Stimulated activated CD4-positive, alpha-beta T cell treated with anti-CD3 and anti-CD28 coated beads, Interleukin-1b, Interleukin-23, amount 100 ng/mL, for 24 hours (primary cell): ENCODE results near the gene NFS1.

Experiments
- DNase-seq, 4 experiments: peaks; one replicate each; pipeline ENCODE4 v3.0.0-alpha.2; 2020; ENCODE audit warnings: low read depth in 4 of 4, low spot score in 1 of 4

NFS1 gene

DNA sequence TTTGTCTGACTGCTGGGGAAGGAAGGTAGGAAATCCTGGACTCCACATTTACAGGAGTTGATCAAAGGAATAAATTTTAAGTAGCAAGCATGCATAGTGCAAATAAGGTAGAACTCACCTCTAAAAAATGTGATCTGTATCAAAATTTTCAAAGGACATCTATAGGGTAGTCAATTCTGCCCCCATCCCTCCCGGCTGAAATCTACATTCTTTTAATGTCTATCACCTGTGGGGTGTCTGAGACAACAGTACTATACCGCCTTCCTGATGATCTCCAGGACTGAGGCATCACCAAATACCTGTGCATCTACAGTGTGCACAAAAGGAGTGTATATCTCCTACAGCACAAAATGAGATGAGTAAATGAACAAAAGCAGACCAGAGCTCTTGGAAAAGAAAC is 54.3 kb downstream of the NFS1 start:
- DNase-seq: no peak

DNA sequence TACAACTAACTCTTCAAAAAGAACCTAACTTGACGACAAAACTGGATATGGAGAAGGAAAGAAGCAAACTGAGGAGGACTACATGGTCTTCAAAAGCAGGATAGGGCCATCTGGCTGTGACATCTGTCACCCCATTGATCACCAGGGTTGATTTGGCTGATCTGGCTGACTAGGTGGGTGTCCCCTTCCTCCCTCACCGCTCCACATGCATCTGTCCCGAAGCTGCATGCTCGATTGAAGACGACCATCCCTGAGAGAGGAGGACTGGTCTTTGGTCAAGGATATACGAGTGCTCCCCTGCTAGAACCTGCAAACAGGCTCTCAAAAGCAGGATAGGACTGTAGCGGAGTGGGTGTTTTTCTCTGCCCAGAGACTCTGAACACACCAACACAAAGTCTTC is 56.1 kb downstream of the NFS1 start:
- DNase-seq: no peak

DNA sequence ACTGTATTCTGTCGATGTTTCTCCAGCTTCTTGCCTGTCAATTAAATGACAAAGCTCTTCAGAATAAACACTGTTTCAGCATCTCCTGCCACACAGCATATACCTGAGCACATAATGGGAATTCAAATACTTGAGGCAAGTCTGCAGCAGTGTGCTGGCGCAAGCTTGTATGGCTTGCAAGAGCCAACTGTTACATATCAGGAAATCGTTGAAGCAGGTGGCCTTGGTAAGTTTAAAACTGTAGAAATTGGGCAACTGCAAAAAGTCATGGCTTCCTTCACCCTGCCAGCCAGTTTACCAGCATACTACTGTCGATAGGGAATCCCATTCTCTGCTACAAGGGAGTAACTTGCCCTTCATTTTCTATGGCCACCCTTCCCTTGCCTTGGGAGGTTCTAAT is 57.4 kb downstream of the NFS1 start:
- DNase-seq: no peak

DNA sequence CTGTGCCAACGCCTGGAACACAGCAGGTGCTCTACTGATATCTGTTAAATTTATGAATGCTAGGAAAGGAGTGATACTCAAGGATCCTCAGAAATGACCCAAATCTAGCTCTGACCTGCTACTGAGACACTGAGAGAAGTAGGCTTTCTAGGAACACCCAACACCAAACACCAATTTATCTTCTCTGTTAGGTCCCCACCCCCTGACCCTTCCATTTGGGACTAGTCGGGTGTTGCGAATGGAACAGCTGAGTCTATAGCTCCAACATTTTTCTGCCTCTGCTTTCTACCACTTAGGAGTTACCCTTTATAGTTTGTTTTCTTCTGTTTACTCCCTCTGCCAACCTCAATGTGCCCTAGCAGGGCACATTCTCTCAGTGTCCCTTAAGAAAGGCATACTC is 58.4 kb downstream of the NFS1 start:
- DNase-seq: no peak

DNA sequence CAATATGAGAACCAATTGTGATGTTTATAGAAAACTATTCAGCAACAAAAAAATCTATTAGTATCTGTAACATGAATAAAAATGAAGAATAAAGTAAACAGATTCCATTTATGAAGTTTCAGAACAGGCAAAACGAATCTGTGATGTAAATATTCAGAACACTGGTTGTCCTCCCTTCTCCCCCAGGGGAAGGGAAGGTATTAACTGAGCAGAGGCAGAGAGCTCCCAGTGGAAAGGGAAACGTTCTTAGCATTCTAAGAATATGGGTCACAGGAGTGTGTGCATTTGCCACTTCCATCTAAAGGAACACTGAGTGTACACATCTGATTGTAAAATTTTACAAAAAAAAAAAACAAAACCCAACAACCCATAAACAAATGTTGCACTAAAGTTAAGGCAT is 60.4 kb downstream of the NFS1 start:
- DNase-seq: no peak

DNA sequence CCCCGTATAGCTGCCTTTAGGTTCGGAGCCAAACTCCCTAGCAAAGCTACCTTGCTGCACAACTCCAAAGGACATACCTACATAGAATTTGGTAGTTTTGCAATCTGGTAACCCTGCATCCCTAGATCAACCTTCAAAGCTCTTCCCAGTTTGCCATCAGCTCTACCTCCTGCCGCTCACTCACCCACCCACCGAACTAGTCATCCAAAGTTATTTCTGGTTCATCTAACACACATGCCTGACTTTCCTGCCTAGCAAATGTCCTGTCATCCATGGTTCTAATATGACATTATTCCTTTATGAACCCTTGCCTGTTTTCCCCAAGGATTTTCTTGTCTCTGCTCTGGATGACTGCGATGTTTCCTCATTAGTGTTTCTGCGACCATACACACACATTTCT is 61.9 kb downstream of the NFS1 start:
- DNase-seq: no peak

DNA sequence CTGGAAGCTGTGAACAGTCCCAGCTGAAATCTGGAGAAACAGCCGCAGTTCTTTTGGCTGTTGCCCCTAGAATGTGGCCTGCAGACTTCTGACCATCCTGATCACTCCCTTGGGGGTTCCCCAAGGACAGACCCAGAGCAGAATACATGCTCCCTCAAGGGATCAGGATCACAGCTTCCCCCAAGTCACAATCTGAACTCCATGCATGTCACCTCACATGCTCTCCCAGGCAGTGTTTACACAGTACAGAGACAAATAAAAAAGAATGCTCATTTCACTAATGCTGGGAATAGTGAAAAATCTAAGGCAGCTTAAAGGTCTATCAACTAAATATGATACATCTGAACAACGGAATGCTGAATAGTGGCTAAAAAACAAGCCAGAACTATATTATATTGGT is 63.1 kb downstream of the NFS1 start:
- DNase-seq: no peak

DNA sequence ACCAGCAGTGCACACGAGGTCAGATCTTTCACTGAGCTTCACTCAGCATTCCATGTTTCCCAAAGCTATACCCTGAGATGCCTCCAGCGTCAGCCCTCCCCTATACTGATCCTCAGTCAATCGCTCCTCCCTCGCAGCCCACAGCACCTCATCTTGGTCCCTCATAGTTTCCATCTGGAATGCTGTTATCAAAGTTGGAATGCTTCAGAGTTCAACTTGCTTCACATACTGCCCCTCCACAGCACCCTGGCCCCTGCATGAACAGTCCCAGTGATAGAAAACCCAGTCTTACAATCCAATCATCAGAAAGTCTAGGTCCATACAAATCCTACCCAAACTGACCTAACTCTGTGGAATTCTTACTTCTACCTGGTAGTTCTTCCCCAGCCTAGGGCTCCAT is 63.5 kb downstream of the NFS1 start:
- no peak for DNase-seq

DNA sequence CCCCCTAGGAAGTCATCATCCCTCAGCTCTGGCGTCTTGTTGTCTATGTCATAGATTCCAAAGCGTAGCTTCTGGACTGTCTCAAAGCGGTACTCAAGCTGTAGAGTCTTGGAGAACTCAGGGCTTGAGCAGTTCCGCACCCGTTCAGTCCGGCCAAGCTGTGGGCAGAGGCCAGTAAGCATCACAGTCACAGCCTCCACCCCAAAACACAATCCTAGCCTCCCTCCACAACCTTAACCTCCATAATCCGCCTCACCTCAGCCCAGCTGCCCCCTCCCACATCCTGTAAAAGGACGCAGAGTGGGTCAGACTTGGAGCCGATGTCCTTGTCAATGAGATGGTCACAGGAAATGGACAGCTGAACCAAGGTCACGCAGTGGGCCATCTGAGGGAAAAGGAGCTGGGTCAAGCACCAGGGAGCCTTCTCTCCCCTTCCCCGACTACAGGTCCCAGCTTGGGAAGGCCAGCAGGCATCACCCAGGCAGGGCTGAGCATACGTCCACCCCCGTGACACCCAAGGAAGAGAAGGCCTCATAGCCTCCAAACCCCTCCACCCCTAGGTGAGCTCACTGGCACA is 66.5 kb downstream of the NFS1 start:
- DNase-seq: no peak

DNA sequence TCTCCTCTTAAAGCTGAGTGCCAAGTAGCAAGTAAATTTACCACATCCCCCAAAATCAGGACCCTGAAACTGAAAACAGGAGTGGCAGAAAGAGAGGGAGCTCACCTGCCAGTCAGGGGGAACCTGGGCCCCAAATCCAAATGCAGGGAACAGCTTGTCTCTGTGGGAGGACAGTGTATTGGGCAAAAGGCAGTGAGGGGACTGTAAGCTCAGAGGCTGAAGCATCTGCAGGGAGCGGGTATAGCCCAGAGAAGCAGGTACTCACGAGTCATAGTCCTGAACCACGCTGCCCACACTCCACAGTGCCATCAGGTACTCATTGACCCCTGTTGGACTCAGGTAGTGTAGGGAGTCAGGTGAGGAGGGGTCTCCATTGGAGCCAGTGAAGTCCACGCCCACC is 68.5 kb downstream of the NFS1 start:
- DNase-seq: no peak

DNA sequence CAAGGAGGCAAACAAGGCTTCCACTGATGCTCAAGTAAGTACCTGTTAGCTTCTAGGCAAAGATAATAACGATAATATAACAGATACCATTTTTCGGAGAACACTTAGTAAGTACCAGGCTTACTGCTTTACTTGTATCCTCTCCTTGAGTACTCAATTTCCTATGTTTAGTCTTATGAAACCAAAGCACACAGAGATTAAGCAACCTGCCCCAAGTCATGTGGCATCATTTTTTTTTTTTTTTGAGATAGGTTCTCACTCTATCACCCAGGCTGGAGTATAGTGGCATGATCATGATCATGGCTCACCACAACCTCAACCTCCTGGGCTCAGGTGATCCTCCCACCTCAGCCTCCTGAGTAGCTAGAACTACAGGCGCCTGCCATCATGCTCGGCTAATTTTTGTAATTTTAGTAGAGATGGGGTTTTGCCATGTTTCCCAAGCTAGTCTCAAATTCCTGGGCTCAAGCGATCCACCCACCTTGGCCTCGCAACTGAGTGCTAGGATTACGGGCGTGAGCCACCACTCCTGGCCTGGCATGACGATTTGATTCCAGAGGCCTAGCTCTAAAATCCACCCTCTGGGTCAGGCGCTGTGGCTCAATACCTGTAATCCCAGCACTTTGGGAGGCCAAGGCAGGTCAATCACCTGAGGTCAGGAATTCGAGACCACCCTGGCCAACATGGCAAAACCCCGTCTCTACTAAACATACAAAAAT is 69.6 kb downstream of the NFS1 start:
- no peak for DNase-seq

DNA sequence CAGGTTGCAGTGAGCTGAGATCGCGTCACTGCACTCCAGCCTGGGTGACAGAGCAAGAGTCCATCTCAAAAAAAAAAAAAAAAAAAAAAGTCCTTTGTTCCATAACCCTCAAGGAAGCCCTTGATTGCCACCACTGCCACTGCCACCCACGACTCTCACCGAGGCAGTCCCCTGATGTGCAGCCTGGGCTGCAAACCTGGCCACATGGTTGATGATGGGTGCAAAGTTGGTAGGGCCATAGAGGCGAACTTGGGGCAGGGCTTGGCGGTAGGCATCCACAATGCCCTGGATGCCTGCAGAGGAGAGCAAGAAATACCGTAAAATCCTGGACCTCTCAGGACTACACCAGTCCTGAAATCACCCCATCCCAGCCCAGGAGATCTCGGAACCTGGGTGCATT is 72.0 kb downstream of the NFS1 start:
- no peak for DNase-seq

DNA sequence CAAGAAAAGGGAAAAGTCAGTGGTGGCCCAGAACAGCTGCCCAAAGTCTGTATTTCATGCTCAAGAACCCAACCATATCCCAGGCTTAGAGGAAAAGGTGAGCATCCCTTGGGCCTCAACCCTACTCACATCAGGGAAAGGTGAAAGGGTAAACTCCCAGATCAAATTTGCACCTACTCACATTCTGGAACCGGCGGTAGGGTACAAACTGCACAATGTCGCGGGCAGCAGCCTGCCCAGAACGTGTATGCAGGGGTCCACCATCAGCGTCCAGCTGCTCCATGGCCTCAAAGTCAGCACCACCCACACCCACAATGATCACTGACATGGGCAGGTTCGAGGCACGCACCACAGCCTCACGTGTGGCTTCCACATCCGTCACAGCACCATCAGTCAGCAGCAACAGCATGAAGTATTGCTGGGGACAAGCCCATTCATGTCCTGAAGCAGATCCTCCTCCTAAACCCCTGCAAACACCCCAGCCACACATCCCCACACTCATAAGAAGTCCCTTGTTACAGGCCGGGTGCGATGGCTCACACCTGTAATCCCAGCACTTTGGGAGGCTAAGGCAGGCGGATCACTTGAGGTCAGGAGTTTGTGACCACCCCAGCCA is 72.7 kb downstream of the NFS1 start:
- DNase-seq: no peak

DNA sequence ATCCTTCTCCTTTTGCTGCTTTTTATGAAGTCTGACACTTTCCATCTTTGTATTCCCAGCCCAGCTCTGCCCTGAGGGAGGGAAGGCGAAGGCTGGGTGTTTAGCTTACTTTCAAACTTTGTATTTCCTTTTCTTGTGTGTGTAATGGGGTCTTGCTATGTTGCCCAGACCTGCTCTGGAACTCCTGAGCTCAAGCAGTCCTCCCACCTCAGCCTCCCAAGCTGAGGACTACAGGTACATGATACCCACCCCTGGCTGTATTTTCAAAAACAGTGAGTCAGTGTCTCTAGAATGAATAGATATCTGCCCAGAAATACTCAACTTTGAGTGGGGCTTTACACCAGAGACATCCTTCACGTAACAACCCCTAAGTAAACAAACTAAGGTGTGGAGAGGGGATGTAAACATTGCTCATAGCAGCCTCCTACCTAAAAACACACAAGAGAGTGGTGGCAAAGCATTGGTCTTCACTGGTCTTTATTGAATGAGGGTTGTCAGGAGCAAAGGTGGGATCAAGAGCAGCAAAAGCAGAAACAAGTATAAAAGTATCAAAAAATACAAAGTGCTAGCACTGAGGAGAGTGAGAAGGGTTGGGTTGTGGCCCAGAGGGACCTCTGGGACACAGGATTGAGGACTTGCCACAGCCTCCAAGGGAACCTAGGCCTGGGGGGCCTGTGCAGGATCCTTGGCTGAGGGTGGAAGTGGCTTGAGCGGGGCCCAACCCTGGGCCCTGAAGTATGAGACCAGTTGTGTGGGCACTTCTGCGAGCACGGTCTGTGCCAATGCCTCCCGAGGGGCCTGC is 73.4 kb downstream of the NFS1 start:
- DNase-seq: no peak

DNA sequence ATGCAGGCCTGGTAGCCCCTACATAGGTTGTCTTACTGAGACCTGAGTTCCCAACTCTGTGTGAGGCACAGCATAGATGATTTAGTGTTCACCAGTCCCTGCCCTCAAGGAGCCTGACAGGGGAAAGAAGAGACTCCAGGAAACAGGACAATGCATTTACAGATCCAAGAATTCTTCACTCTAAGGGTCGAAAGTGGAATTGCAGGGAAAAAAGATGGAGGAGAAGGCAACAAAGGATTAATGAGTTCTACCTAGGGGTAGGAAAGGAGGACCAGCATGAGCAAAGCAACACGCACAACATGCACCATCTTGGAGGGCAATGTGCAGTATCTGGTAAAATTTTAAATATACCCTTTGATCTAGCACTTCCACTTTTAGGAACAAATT is 77.6 kb downstream of the NFS1 start:
- DNase-seq: no peak

DNA sequence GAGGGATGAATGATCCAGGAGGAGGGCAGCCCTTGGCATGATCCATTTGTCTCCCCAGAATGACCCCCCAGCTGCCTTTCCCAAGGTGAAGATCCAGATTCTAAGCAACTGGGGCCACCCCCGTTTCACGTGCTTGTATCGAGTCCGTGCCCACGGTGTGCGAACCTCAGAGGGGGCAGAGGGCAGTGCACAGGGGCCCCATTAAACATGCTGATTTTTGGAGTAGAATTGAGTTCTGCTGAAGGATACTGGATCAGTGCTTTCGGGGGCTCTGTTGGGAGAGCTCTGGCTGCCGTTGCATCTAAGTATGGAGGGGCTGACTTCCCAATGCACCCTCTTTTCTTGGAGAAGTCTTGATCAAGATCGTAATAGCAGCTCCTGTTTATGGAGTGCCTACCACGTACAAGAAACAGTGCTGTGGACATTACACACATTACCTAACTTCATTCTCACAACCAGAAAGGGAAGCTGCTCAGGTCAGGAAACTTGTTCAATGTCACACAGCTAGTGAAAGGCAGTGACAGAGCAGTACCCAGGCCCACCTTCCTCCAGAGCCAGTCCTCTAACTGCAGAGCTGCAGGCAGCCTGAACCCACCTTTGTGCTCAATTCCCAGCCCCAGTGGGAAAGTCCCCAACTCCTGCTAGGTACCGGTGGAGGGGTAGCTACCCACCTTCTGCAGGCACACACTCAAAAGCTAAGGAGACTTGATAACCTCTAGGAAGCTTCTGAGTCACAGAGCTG is 78.2 kb downstream of the NFS1 start:
- DNase-seq: no peak

DNA sequence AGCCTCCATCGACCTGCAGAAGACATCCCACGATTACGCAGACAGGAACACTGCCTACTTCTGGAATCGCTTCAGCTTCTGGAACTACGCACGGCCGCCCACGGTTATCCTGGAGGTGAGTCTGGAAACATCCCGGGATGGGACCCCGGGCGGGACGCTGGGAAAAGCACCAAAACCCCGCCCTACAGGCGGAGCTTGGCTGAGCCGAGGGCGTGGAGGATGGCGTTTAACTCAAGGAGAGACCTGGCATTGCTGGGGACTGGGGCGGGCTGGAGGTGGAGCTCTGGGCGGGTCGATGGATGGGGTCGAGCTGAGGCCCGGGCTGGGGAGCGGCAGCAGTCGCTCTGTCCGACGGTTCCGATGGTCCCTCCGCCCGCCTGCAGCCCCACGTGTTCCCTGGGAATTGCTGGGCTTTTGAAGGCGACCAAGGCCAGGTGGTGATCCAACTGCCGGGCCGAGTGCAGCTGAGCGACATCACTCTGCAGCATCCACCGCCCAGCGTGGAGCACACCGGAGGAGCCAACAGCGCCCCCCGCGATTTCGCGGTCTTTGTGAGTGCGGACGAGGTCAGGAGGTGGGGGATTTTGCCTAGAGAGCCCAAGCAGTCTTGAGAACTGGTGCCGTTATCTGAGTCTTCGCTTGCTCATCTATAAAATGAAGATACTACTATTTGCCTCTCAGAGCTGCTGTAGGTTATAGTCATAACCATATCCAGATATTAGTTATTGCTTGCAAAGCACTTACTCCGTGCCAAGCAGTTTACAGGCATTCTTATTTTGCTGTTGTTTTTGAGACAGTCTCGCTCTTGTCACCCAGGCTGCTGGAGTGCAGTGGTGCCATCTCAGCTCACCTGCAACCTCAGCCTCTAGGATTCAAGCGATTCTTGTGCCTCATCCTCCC is 79.7 kb downstream of the NFS1 start:
- peak; percentile 57 to 73 (median 62) for DNase-seq

DNA sequence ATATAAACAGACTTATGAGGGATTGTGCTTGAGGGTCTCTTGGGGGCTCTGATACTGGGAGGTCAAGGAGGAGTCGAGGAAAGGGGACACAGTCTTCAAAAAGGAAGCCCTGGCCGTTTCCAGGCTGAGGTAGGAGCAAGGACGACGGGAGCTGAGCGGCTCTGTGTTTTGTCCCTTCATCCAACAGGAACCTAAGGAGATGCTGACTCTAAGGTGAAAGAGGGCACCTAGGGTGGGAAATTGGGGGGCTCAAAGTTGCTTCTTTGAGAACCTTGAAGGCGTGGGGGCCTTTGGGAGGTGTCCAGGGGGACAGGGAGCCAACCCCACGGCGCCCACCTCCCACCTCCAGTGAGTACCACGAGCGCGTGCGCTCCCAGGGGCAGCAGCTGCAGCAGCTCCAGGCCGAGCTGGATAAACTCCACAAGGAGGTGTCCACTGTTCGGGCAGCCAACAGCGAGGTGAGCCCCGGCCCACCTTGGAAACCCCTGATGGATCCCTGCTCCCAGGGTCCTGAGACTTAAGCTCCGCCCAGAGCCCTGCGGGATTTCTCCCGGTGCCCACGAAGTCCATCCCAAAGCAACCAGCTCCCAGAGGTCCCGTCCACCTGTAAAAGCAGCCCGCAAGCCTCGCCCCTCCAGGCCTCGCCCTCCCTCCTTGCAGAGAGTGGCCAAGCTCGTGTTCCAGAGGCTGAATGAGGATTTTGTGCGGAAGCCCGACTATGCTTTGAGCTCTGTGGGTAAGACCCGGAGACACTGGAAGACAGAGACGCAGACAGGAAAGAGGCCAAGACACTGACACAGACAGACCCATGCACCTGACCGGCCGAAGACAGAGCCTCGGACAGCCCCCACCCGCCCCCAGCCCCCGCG is 80.7 kb downstream of the NFS1 start:
- no peak for DNase-seq
